NCI-H1092 treated with DMSO at 0.1 percent for 48 hours (cell line): Measurements from ENCODE around the gene ZNF773.
"Not testable (repeated sequence)": the region's sequence is repeated elsewhere in the genome, so short reads cannot be mapped to it uniquely, and the experiment has no call there.

Experiments used
- DNase-seq: peaks from one replicate; lab custom pipeline; 2025; lab: John Stamatoyannopoulos, UW

Gene ZNF773

DNA sequence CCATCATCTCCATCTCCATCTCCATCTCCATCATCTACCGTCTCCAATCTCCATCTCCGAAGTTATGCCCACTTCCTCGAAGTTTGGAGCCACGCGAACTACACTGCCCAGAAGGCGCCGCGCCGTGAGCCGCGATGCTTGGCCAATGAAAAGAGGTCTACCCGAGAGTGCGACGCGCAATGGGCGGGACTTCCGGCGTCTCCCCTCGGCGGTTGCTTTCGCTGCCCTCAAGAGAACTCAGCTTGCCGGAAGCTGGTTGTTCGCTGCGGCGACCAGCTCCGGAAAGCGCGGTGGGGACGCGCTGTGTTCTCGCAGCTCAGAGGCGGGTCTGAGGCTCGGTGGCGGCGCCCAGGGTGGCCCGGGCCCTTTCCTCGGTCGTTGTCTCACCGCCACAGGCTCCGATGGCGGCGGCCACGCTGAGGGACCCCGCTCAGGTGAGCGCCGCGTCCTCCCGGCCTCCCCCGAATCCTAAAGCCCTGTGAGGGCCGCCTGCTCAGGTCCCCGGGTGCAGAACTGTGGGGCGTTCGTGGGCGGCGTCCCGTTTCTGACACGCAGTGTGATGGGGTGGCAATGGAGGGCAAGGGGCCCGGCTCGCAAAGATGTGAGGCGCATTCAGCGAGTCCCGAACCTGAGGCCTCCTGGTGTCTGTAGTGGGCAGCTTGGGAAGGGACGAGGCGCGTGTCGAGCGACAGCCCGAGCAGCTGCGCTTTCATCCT is at the start of gene ZNF773:
Gene ZNF773, plus strand, starts transcription at position 259 of the 716 bp plus-strand sequence. Its CDS starts 143 bp downstream, at position 402.
- DNase-seq: peak; percentile 83

- DNase-seq: no peak
Measured at GRCh38 chr19:57452307-57452706, 47.4 kb upstream of the ZNF773 start.

DNA sequence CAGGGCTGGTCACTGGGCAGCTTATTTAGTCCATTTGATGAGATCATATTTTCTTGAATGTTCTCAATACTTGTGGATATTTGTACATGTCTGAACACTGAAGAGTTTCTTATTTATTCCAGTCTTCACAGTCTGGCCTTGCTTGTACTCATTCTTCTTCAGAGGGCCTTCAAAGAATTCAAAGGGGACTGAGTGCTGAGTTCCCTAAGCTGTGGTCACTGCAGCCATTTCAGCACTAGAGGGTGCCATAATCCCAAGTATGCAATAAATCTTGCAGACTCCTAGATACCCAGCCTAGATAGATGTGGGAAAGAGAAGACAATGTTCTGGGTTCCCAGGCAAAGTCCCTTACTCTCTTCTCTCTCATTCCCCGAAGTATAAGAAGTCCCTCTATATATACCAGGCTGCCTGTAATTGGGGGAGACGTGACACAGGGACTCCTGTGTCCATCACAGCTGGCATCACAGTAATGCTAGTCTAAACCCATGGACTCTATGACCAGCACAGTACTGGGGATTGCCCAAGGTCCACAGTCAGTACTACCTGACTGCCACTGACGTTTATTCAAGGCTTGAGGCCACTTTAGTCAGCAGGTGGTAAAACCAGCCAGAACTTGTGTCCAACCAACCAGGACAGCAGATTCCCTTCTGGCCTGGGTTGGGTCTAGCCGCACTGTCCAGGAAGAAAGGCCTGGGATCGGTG is 33.9 kb upstream of the ZNF773 start:
- DNase-seq: no peak

GRCh38 chr19:57466489-57466888 is 33.2 kb upstream of the ZNF773 start:
- DNase-seq: no peak

GRCh38 chr19:57473646-57474045 is 26.1 kb upstream of the ZNF773 start:
- no peak for DNase-seq

- peak; percentile 90 for DNase-seq
Measured at GRCh38 chr19:57477191-57478008, 22.3 kb upstream of the ZNF773 start, which contains the start of gene ZNF772. Gene ZNF772, minus strand, starts transcription at chr19:57477566. Its CDS starts 257 bp downstream, at chr19:57477309.

GRCh38 chr19:57487477-57488298 is 12.1 kb upstream of the ZNF773 start, which contains the start of gene ZNF419:
Gene ZNF419, plus strand, starts transcription at chr19:57487750. Its CDS starts 201 bp downstream, at chr19:57487951.
- peak; percentile 37 for DNase-seq

DNA sequence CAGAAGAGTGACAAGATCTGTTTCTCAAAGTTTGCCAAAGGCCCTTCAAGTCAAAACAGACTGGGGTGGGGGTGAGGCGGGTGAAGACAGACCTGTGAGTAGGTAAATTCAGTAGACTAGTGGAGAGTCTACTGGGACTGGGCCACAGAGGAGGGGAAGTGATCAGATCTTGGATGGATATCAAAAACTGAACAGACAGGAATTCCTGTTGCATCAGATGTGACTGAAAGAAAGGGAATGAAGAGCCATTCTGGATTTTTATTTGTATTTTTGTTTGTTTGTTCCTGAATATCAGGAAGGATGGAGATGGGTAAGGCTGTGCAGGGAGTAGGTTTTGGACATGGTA is 11.5 kb upstream of the ZNF773 start:
- DNase-seq: not testable (repeated sequence)

DNA sequence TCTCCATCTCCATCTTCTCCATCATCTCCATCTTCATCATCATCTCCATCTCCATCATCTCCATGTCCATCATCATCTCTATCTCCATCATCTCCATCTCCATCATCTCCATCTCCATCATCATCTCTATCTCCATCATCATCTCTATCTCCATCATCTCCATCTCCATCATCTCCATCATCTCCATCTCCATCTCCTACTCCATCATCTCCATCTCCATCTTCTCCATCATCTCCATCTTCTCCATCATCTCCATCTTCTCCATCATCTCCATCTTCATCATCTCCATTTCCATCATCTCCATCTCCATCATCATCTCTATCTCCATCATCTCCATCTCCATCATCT is 432 bp upstream of the ZNF773 start:
- not testable (repeated sequence) for DNase-seq

DNA sequence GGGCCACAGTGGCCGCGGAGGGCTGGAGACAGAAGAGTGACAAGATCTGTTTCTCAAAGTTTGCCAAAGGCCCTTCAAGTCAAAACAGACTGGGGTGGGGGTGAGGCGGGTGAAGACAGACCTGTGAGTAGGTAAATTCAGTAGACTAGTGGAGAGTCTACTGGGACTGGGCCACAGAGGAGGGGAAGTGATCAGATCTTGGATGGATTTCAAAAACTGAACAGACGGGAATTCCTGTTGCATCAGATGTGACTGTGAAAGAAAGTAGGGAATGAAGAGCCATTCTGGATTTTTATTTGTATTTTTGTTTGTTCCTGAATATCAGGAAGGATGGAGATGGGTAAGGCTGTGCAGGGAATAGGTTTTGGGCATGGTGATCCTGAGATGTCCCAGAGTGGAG is 662 bp downstream of the ZNF773 start:
- DNase-seq: not testable (repeated sequence)

- no peak for DNase-seq
Measured at GRCh38 chr19:57506163-57506562, 6.4 kb downstream of the ZNF773 start.

GRCh38 chr19:57511484-57511883 is 11.7 kb downstream of the ZNF773 start:
- no peak for DNase-seq

GRCh38 chr19:57512845-57513244 is 13.1 kb downstream of the ZNF773 start:
- DNase-seq: no peak

- no peak for DNase-seq
Measured at GRCh38 chr19:57515255-57515654, 15.5 kb downstream of the ZNF773 start.

DNA sequence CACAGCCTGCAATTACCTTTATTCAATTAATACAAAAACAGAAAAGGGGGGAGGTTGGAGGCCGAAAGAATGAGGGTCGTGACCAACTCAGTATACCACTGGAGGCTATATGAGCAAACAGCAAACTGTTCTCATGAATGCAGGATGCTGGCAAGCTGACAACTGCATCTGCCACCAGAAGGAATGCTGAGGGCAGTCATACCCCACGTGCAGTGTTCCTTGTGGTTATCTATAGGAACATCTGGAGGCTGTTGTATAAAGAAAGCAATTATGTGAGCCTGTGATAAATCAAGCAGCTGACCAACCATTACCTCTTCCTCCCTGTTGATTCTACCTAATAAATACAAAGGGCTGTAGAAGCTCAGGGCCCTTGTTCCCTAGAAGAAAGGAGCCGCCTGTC is 18.3 kb downstream of the ZNF773 start:
- DNase-seq: not testable (repeated sequence)

- DNase-seq: peak; percentile 84
Measured at GRCh38 chr19:57527136-57527881, 27.6 kb downstream of the ZNF773 start, which contains the start of gene ZNF549. Gene ZNF549, plus strand, starts transcription at chr19:57527356. Its CDS starts 218 bp downstream, at chr19:57527574.

DNA sequence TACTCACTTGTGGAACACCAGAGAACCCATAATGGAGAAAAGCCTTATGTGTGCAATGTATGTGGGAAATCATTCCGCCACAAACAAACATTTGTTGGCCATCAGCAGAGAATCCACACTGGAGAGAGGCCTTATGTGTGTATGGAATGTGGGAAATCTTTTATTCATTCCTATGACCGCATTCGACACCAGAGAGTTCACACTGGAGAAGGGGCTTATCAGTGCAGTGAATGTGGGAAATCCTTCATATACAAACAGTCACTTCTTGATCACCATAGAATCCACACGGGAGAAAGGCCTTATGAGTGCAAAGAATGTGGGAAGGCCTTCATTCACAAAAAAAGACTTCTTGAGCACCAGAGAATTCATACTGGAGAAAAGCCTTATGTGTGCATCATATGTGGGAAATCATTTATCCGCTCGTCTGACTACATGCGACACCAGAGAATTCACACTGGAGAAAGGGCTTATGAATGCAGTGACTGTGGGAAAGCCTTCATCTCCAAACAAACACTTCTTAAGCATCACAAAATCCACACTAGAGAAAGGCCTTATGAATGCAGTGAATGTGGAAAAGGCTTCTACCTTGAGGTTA is 38.3 kb downstream of the ZNF773 start:
- no peak for DNase-seq

DNA sequence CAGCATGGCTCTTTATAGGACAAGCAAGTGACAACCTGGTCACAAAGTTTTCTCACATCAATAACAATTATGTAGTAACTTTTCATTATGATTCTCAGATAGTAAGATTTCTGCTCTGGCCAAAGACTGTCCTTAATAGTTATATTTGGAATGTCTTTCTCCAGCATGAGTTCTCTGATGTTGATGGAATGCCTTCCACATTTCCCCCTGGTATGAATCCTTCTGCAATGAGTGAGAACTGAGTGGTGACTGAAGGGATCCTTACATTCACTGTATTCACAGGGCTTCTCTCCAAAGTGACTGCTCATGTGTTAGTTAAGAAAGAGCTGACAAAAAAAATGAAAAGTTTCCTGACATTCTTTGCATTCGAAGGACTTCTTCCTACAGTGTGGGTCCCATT is 46.8 kb downstream of the ZNF773 start:
- DNase-seq: no peak

DNA sequence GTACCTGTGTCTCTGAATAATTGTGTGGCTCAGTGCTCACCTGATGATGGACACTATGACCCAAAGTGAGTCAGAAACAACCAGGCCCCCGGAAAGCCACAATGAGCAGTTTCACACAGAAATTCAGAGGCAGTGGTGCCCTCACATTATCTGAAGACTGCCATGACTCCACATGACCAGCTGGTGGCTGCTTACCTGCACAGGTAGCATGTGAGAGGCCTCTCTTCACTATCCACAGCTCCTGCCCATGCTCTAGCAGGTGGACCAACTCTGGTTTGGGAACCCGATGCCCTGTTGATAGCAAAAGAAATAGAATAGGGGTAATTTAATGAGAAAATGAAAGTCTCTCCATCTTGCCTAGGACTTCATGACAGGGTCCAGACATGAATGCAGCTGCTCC is 52.7 kb downstream of the ZNF773 start:
- no peak for DNase-seq

- no peak for DNase-seq
Measured at GRCh38 chr19:57557659-57558058, 57.9 kb downstream of the ZNF773 start.
